Loucy (cell line): ENCODE measurements around the gene INTS12.

Experiments
- CTCF ChIP-seq: fragments of 200-600 bp; sonication (generic); conservative IDR thresholded peaks from 2 replicates; pipeline ENCODE4 v1.5.1; 2014; ENCODE audit warnings: mild to moderate bottlenecking, antibody characterized with exemption, low read length
- EZH2phosphoT487 ChIP-seq: fragments of 200-600 bp; IDR thresholded peaks from 2 replicates; pipeline ENCODE4 v1.6.1; 2018; ENCODE audit warnings: antibody characterized with exemption, mild to moderate bottlenecking, moderate library complexity, borderline replicate concordance

GRCh38 chr4:105651884-105652283 lies 56.6 kb downstream of the INTS12 start:
- TF ChIP-seq CTCF (no peak), EZH2phosphoT487 (no peak)
